Peyer's patch (tissue), 4 donors: ENCODE data around the gene RAD51AP1.

Source experiments
- CTCF ChIP-seq, 6 experiments: fragments of 450-650 bp in 4 of 6; fragments of 200-600 bp in 2 of 6; sonication (generic) in 1 of 6; IDR thresholded peaks; one replicate each; pipeline ENCODE4 v1.5.1; 2017 to 2019; ENCODE audit warnings: antibody characterized with exemption in 6 of 6, mild to moderate bottlenecking in 3 of 6, moderate library complexity in 1 of 6
- POLR2A ChIP-seq, 2 donors: fragments of 450-650 bp; IDR thresholded peaks; one replicate each; pipeline ENCODE4 v1.5.1; 2017; ENCODE audit warnings: antibody characterized with exemption in 2 of 2, mild to moderate bottlenecking in 2 of 2, moderate library complexity in 2 of 2

DNA sequence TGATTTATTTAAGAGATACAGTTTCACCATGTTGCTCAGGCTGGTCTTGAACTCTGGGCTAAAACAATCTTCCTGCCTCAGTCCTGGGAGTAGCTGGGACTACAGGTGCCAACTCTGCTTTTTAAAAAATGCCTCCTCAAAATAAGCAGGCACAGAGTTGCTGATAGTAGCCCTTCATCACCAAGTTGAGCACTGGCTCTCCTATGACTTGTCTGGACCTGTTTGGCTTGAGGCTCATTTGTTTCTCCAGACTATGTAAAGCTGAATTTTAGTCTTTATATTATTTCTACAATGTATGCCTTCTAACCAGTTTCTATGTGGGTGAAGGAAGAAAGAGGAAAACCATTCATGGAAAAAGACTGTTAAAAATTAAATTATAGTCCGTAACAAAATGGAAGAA is 39.5 kb upstream of the RAD51AP1 start:
- TF ChIP-seq CTCF (IDR thresholded peaks at IDR 0.05) (no peak), POLR2A (IDR thresholded peaks at IDR 0.05) (no peak)
